Measurements from ENCODE around the gene RGL1.

DNA sequence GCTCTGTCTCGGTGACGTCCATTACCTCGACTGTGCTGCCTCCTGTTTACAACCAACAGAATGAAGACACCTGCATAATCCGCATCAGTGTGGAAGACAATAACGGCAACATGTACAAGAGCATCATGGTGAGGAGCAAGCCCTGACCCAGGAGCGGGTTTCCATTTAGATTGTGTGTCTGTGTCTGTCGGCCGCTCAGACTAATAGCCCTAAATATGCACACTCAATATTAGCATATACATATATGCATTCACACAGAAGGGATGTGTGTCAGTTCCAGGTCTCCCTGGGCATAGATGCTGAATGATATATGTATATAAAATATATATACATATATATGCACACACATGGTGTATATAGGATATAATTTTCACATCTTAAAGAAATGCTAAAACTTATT lies 111.7 kb downstream of the RGL1 start:
- no peak for TF ChIP-seq EZH2 (optimal IDR thresholded peaks at IDR 0.05; ENCODE audit: low read depth, low read length)
- TF ChIP-seq, protein P1, sequence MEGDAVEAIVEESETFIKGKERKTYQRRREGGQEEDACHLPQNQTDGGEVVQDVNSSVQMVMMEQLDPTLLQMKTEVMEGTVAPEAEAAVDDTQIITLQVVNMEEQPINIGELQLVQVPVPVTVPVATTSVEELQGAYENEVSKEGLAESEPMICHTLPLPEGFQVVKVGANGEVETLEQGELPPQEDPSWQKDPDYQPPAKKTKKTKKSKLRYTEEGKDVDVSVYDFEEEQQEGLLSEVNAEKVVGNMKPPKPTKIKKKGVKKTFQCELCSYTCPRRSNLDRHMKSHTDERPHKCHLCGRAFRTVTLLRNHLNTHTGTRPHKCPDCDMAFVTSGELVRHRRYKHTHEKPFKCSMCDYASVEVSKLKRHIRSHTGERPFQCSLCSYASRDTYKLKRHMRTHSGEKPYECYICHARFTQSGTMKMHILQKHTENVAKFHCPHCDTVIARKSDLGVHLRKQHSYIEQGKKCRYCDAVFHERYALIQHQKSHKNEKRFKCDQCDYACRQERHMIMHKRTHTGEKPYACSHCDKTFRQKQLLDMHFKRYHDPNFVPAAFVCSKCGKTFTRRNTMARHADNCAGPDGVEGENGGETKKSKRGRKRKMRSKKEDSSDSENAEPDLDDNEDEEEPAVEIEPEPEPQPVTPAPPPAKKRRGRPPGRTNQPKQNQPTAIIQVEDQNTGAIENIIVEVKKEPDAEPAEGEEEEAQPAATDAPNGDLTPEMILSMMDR (IDR thresholded peaks at IDR 0.05; ENCODE audit: low read length), result no peak
- no peak for TF ChIP-seq EZH2phosphoT487 (IDR thresholded peaks at IDR 0.05; ENCODE audit: low read length)

All from MM.1S (cell line).